OCI-M2 (cell line): ENCODE measurements around the gene FBRSL1.
"Not testable (repeated sequence)": the region's sequence is repeated elsewhere in the genome, so short reads cannot be mapped to it uniquely, and the experiment has no call there.

ENCODE experiments used
- DNase-seq: peaks from one replicate; lab custom pipeline; 2025; ENCODE audit not compliant: unreplicated experiment; lab: John Stamatoyannopoulos, UW

The FBRSL1 gene

GRCh38 chr12:132489602-132490266, at the start of gene FBRSL1:
FBRSL1 (plus strand) TSS chr12:132490151.
- no peak for DNase-seq

GRCh38 chr12:132440420-132440819, 49.5 kb upstream of the FBRSL1 start:
- DNase-seq, result not testable (repeated sequence)

DNA sequence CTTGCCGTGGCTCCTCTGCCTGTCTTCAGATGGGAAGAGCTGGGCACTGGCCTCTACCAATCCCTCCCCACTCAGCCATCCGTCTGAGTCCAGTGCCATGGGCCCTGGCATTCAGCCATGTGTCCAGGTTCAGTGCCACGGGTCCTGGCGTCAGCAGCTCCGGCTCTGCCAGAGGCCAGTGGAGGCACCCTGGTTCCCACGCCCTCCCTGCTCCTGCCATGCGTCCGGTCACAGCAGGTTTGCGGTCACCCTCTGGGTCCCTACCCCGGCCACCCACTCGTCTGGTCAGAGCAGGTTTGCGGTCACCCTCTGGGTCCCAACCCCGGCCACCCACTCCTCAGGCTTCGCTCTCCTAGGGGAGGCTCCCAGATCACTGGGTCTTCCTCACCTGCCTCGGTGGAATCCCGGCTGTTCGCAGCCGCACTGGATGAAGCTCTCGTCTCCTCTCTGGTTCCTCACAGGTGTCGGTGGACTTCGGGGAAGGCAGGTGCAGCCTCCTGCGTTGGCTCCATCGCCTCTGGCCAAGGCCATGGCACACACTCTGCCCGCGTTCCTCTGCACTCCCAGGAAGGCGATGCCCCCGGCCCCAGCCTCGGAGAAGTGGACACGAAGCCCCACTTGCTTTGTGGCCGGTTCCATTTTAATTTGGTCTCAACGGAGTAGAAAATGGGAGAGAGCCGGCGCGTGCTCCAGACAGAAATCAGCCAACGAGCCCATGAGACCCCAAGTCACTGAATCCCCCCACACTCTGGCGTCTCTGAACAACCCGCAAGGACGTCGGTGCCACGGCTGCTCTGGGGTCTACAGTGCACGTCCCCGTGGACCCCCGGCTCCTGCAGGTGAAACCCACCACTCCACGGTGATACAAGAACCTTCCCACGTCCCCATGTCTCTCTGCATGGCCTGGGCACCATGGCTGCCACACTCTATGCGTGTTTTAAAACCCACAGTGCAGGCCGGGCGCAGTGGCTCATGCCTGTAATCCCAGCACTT, 47.8 kb upstream of the FBRSL1 start:
- DNase-seq, result no peak

DNA sequence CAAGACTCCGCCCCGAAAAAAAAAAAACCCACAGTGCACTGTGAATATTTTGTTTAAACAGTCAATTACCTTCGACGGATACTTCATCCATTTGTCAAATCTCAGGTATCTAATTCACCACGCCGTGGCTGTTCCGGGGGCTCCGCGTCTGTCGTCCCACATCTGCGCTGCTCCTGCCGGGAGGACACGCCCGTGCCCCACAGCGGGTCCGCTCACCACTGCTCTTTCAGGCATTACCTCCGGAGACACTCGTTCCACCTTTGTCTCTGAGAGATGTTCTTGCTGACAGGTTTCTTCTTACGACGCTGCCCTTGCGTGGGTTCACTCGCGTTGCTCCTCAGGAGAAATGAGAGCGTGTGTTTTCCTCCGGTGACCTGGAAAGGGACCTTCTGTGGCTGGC, 46.9 kb upstream of the FBRSL1 start:
- DNase-seq, result no peak

DNA sequence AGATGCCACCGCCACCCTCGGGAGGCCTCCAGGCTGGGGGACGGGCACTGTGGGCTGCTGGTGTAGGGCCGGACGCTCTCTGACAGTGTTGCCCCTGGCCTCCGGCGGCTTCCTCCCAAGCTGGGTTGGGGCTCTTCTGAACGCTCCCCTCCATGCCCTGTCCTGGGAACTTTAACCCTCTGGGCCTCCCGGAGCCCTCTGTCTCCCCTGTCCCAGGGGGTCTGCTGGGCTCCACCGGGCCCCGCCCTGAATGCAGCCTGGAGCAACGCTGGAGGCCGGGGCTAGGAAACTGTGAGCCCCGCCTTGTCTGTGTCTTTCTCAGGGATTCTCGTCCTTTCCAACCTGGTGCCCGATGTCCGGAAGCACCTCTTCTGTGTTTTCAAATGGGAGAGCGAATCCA, 45.7 kb upstream of the FBRSL1 start:
- DNase-seq, result no peak

- DNase-seq, result no peak
Measured at GRCh38 chr12:132444957-132445883, 44.7 kb upstream of the FBRSL1 start.

- no peak for DNase-seq
Measured at GRCh38 chr12:132445884-132446632, 43.9 kb upstream of the FBRSL1 start.

DNA sequence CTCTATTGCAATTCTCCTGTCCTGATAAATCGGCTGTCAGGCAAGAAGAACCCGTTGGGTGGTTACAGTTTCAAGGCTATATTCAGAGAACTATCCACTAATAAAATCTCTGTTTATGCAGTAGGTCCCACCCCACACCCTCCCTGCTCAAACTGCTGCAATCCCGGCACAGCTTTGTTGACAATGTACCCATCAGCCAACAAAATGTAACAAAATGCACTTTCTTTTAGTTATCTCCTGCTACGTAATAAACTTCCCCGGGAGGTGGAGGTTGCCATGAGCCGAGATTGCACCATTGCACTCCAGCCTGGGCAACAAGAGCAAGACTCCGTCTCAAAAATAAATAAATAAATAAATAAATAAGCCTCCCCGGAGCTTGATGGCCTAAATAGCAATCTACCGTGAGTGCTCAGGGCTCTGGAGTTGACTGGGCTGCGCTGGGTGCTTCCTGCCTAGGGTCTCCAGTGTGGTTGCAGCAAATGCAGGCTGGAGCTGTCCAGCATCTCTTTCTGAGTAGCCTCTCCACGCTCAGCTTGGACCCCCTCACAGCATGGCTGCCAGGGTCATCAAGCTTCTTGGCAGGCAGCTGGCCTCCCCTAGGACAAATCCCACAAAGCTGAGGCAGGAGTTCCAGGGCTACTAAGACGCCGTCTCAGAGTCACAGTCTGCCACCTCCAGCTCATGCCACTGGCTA, 43.2 kb upstream of the FBRSL1 start:
- no peak for DNase-seq

GRCh38 chr12:132447327-132447720, 42.6 kb upstream of the FBRSL1 start:
- DNase-seq, result no peak

GRCh38 chr12:132447731-132448462, 42.1 kb upstream of the FBRSL1 start:
- DNase-seq, result no peak

- DNase-seq, result no peak
Measured at GRCh38 chr12:132448463-132448820, 41.5 kb upstream of the FBRSL1 start.

DNA sequence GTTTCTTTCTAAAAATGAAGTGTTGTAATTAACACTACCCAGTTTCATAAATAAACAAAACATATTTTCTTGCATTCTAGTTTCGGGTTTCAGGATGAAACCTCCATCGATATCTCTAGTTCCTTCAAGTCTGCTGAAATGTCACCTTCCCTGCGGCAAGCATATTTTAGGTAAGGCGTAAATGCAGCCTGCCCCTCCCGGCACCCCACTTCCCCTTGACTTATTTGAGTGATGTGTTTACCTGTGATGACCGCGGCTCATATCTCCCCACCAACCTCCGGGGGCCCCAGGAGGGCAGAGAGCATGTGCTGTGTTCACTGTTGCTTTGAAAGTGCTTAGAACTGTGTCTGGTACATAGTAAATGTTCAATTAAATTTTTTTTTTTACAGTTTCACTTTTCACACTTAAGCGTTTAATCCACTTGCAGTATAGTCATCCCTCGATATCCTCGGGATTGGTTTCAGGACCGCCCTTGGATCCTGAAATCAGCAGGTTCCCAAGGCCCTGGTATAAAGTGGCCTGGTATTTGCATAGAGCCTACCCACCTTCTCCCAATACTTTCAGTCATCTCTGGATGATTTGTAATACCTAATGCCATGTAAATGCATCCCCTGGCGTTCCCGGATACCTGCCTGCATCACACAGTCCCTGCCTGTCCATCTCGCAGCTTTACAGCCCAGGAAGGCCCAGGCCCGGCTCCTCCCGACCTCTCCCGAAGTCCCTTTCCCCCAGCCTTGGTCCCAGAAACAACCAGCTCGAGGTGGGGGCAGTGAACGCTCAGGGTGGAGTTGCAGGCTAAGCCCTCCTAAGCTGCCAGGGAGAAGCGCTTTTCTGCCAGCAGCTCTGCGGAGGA, 40.2 kb upstream of the FBRSL1 start:
- DNase-seq, result no peak

GRCh38 chr12:132450418-132451171, 39.4 kb upstream of the FBRSL1 start:
- no peak for DNase-seq

GRCh38 chr12:132451172-132451835, 38.6 kb upstream of the FBRSL1 start:
- DNase-seq, result no peak

DNA sequence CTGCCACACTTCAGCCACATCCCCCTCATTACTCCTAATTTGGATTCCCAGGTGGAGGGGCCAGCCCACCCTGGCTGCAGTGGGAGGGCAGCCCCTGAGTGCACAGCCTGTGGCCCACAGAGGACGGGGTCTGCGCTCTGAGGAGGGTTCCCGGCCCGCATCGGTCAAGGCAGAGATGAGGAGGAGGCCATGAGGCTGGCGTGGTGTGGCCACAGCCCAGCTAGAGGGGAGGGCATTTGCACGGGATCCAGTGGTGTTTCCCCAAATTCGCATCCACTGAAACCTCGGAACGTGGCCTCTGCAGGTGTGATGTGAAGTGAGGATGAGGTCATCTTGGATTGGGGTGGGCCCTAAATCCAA, 38.1 kb upstream of the FBRSL1 start:
- no peak for DNase-seq

DNA sequence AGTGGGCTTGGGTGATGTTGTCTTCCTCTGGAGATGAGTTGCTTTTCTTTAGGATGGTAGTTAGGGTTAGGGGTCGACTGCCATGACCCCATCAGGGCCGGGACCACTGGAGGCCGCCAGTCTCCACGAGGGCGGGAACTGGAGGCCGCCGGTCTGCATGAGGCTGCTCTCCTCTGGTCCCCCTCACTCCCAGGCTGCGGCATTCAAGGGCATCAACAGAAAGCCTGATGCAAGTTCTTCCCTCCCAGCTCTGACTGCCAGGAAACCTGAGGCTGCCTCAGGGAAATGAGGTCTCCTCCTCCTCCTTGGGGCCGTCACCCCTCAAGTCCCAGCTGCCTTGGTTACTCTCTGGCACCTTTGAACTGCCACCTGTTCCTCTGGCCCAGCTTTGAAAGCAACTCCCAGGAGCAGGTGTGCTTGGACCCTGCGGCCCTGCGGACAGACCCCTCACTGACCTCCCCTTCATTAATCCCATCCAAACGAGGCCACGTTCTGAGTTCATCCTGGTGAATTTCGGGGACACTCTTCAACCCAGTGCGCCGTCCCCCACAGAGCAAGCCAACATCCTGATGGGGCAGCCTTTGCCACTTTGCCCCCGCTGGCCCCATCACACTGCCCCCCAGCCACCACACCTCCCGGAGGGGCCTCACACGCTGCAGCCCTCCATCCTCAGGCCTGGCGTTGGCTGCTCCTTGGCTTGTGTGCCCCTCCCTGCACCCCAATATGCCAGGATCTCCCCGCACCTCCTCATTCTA, 37.2 kb upstream of the FBRSL1 start:
- no peak for DNase-seq
